H1 (cell line): ENCODE results near the gene SAT1. TPM values are rescaled to one million over a fixed set of nuclear protein-coding genes. Genes with fewer than 3 reads are reported as not detected.

Source experiments
- CHD1 ChIP-seq: IDR thresholded peaks from 2 replicates; pipeline ENCODE4 v1.6.1; 2012; ENCODE audit warnings: low read depth, low read length, improper control_type of control experiment
- CTBP2 ChIP-seq: IDR thresholded peaks from 2 replicates; pipeline ENCODE4 v1.7.0; 2011; ENCODE audit warnings: borderline replicate concordance, mild to moderate bottlenecking, moderate library complexity, mixed read lengths, low read length; ENCODE audit not compliant: insufficient read depth, insufficient read length
- JUND ChIP-seq: IDR thresholded peaks from 2 replicates; pipeline ENCODE4 v1.6.1; 2011; ENCODE audit warnings: mild to moderate bottlenecking, improper control_type of control experiment, low read length
- POLR2A ChIP-seq, 2 experiments: IDR thresholded peaks; 1 replicate in 1 of 2; 2 replicates in 1 of 2; pipeline ENCODE4 v1.6.1; 2011; ENCODE audit warnings: low read depth in 2 of 2, low read length in 2 of 2, mild to moderate bottlenecking in 2 of 2; ENCODE audit errors: control extremely low read depth in 1 of 2
- POLR2AphosphoS5 ChIP-seq: IDR thresholded peaks from 2 replicates; pipeline ENCODE4 v1.6.1; 2011; ENCODE audit warnings: low read depth, low read length
- RAD21 ChIP-seq, 2 experiments: IDR thresholded peaks in 1 of 2; conservative IDR thresholded peaks in 1 of 2; 2 replicates each; pipeline ENCODE4 v1.6.1; 2011; ENCODE audit warnings: low read depth in 2 of 2, low read length in 2 of 2, improper control_type of control experiment in 1 of 2, inconsistent platforms in 1 of 2, mild to moderate bottlenecking in 1 of 2, moderate library complexity in 1 of 2
- RXRA ChIP-seq: IDR thresholded peaks from 2 replicates; pipeline ENCODE4 v1.6.1; 2011; ENCODE audit warnings: low read depth, mild to moderate bottlenecking, low read length, moderate library complexity; ENCODE audit not compliant: insufficient read depth
- SP2 ChIP-seq: IDR thresholded peaks from 2 replicates; pipeline ENCODE4 v1.6.1; 2012; ENCODE audit warnings: mild to moderate bottlenecking, low read length, inconsistent platforms
- SRF ChIP-seq: IDR thresholded peaks from 2 replicates; pipeline ENCODE4 v1.6.1; 2011; ENCODE audit warnings: mild to moderate bottlenecking, low read depth, low read length, moderate library complexity
- polyA plus RNA-seq, 7 experiments: library from polyadenylated mRNA; depleted of rRNA in 3 of 7; stranded (reverse) in 5 of 7; unstranded in 2 of 7; fragments of >200 nt in 5 of 7; fragments of 200-250 nt in 2 of 7; gene quantifications; 1 replicate in 5 of 7; 2 replicates in 1 of 7; 4 replicates in 1 of 7; pipeline versions ENCODE4 v1.2.1 to v1.2.3, GENCODE V29; 2011 to 2013; ENCODE audit warnings: missing spikeins in 2 of 7, mixed read lengths in 2 of 7
- total RNA-seq: library from RNA; stranded (reverse); fragmentation: NEBNext Ultra II Directional; extraction: Animal tissue kit (Norgen Biotek cat#: 25700); gene quantifications from 2 replicates; pipeline ENCODE4 v1.2.1, GENCODE V29; 2021

The SAT1 gene
- total and polyA plus RNA-seq, 2 of the 8 experiments (the other 6 are each of a cell fraction or from before 2014, with no cell fraction given) = 29.2 to 36.8 TPM

DNA sequence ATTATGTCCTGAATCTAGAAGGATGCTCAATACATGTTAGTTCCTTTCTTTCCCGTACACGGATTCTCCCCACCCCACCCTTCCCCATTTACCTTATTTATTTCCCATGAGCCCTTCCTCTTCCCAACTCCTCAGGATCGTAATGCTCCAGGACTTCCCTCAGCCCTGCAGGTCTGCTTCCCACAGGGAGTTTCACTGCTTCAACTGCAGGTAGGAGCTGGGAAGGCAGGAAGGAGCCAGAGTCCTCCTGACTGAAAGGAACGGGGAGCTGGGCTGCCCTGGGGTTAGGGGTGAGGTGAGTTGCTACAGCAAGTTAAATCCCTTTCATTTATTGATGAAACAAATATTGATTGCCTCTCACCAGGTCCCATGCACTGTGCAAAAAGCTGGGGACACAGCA is 33.2 kb downstream of the SAT1 start (continued):
- TF ChIP-seq SRF (no peak), POLR2AphosphoS5 (no peak), POLR2A (IDR thresholded peaks at IDR 0.05; ENCODE audit: control extremely low read depth in 1 of 2, low read depth in 2 of 2, low read length in 2 of 2) (no peak), CHD1 (no peak), RXRA (no peak), CTBP2 (no peak), JUND (no peak), SP2 (no peak), RAD21 (IDR thresholded peaks at IDR 0.05 in 1 of 2, conservative IDR thresholded peaks at IDR 0.05 in 1 of 2; ENCODE audit: low read depth in 2 of 2, low read length in 2 of 2) (no peak)
